HTERT RPE-1 (cell line): ENCODE data around the gene NCOA3.

Source experiments
- in situ Hi-C: fragments of 300-500 bp; cut with MboI; formaldehyde crosslinking; loops from 4 replicates; pipeline ENCODE4 v1.14.3; 2020; ENCODE audit warnings: low sequenced_read_pairs

NCOA3 gene

GRCh38 chr20:47677635-47678453, 176.2 kb downstream of the NCOA3 start:
- in situ Hi-C loops, result no loop called here

GRCh38 chr20:47678536-47678935, 176.8 kb downstream of the NCOA3 start:
- in situ Hi-C loops, result no loop called here

- in situ Hi-C loops, result no loop called here
Measured at GRCh38 chr20:47679462-47679861, 177.8 kb downstream of the NCOA3 start.

- in situ Hi-C loops, result no loop called here
Measured at GRCh38 chr20:47680804-47681529, 179.3 kb downstream of the NCOA3 start.

DNA sequence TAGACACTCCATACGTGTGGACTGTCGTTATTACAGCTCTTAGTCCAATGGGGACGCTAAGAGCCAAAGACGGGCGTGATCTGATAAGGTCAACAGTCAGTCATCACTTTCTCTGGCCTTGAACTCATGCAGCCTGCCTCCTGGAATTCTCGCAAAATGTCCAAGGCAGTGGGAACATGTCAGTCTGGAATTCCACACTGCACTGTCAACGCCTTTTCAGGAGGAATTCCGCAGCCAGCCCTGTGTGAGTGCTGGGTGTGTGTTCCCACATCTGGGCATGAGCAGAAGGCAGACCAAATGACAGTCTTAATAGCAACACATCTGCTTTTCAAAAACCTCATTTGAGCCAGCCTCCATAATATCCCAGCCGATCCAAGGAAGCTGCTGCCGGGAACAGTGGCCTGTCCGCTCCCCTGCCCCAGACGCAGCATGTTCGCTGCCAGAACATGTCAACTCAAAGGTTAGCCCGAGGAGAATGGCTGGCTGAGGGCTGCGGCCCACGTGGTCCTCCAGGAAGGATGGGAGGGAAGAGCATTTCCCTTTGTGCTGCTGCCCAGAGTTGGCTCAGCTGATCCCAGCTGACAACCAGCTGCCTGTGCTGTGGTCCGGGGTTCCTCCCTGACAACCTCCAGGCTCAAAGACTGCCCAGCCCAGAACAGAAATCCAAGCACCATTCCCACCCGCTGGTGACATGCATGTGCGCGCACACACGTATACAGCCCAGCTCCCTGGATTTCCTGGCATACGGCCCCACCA, 180.5 kb downstream of the NCOA3 start:
- in situ Hi-C loops, result no loop called here

GRCh38 chr20:47682916-47683315, 181.2 kb downstream of the NCOA3 start:
- in situ Hi-C loops, result no loop called here

DNA sequence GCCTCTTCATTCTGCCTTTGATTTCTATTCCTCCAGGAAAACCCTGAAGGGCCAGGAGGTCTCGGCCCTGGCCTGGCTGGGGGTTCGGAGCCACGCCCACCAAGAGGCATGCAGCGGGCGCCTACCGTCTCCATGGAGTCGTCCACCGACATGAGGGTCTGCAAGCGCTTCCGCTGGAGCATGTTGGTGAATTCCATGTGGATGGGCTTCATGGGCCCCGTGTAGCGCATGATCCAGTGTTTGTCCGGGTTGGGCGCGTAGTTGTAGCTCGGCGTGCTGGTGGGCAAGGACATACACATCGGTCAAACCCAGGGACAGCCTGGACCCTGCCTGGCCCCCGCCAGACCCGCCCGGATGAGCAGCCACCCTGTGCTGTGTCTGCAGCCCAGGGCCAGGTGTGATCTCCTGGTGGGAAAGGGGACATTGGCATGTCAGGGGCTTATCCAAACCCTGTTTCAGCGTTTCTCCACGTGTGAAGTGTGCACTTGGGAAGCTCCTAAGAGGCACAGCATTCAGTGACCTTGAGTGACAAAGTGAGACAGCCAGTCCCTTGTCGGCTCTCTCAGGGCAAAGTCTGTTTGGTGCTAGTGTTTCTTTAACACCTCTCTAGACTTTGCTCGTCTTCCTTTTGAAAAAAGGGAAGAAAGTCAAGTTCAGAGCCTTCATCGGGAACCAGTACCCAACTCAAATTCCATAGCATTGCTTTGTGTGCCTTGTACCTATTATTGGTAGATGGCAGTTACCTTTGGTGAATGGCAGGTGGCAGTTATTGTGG, 182.8 kb downstream of the NCOA3 start:
- in situ Hi-C loops, result no loop called here

- in situ Hi-C loops, result no loop called here
Measured at GRCh38 chr20:47686545-47686944, 184.9 kb downstream of the NCOA3 start.

- in situ Hi-C loops, result no loop called here
Measured at GRCh38 chr20:47687095-47687987, 185.7 kb downstream of the NCOA3 start.

- in situ Hi-C loops, result no loop called here
Measured at GRCh38 chr20:47688385-47689381, 187.0 kb downstream of the NCOA3 start.

DNA sequence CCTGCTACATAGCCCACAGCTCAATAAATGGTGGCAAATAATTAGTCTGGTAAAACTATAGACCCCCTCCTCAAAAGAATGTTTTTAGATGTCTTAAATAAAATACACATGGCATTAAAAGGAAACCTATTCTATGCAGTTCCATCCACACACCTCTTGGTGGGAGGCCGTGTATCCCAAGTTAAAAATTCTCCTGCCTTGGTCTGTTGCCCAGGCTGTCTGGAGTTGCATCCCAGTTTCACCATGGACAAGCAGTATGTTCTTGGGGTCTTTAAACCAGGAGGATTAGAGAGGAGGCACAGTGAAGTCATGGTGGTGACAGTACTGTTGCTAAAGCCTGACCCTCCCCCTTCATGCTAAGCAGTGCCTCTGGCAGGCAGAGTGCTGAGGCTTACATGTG, 188.0 kb downstream of the NCOA3 start:
- in situ Hi-C loops, result no loop called here

GRCh38 chr20:47691625-47692024, 189.9 kb downstream of the NCOA3 start:
- in situ Hi-C loops, result no loop called here

- in situ Hi-C loops, result no loop called here
Measured at GRCh38 chr20:47694021-47694818, 192.5 kb downstream of the NCOA3 start.

DNA sequence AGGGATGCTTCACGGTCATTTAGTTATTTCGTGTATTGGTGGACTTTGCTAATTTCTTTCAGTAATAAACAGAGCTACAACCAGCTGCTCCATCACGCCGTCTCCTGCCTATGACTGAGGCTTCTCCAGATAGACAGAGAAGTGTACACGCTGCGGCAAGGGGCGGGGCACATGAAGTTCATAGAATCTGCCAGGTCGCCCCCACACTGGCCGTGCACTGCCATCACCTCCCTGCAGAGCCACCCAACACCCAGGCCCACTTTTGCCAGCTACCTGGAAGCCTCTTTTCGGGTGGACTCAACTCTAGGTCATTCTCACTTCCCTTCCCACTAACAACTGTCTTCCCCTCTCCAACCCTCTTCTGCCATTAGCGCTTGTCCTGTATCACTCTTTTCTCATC, 195.2 kb downstream of the NCOA3 start:
- in situ Hi-C loops, result no loop called here

- in situ Hi-C loops, result no loop called here
Measured at GRCh38 chr20:47698142-47698541, 196.5 kb downstream of the NCOA3 start.

DNA sequence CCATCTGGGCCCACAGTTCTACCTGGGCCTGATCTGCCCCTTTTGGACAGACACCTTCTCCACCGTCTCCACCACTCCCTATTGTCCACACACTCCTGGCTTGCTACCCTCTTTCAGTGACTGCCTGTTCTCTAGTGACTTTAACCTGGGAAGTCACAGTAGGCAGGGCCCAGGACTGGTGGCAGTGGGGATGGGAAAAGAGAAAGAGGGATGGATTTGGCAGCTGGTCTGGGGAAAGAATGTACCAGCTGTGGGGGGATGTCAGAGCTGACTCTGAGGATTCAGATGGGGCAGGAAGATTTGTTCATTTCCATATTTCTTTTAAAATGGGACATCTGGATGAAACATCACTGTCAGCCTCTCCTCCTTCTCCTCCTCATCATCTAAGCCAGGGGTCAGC, 198.1 kb downstream of the NCOA3 start:
- in situ Hi-C loops, result no loop called here

GRCh38 chr20:47700327-47700726, 198.6 kb downstream of the NCOA3 start:
- in situ Hi-C loops, result no loop called here

- in situ Hi-C loops, result no loop called here
Measured at GRCh38 chr20:47701612-47702011, 199.9 kb downstream of the NCOA3 start.
